Measurements from ENCODE around the gene EHD4. TPM values are rescaled to one million over a fixed set of nuclear protein-coding genes. Genes with fewer than 3 reads are reported as not detected.

Gene EHD4
- 11.8 and 17.2 TPM in 2 replicates for total RNA-seq (2011; cell fraction: chromatin; rRNA removed; ENCODE audit: low replicate concordance)
- total RNA-seq (2011; cell fraction: nucleolus; rRNA removed): 15.1 and 17.0 TPM in 2 replicates
- total RNA-seq (2011; cell fraction: nucleoplasm; rRNA removed): 14.4 and 16.6 TPM in 2 replicates
- total RNA-seq (2014; rRNA removed) (9.8 and 12.6 TPM in 2 replicates), total RNA-seq (2014; rRNA removed; fragmentation: Illumina TruSeq; extraction: Trizol) (4.6 and 5.2 TPM in 2 replicates), total RNA-seq (2015; rRNA removed; fragmentation: Illumina TruSeq; extraction: Trizol) (5.6 and 5.7 TPM in 2 replicates), total RNA-seq (2021) (10.3 and 11.4 TPM in 2 replicates), polyA plus RNA-seq (2011; rRNA removed) (6.4 and 7.4 TPM in 2 replicates), polyA plus RNA-seq (2014; fragmentation: Illumina TruSeq; extraction: Trizol) (7.0 and 8.1 TPM in 2 replicates), polyA plus RNA-seq (2014; fragmentation: Nextera tagmentation; extraction: Ambion mirVana) (under 1 TPM; 0.89 to 0.96 TPM), polyA plus RNA-seq (2014; rRNA removed) (7.5 and 7.7 TPM in 2 replicates), polyA minus RNA-seq (2011; rRNA and poly(A)+ RNA removed) (9.2 and 10.3 TPM in 2 replicates), Bru-seq, nascent RNA (percentile 67 among the genes with signal in this experiment), BruChase-seq, experiment 1, labeled RNA remaining after a 2-hour chase (percentile 60 among the genes with signal in this experiment), BruChase-seq, experiment 2, labeled RNA remaining after a 6-hour chase (percentile 61 among the genes with signal in this experiment)
- polyA plus RNA-seq (2011; cell fraction: cytosol; rRNA removed): 7.3 and 10.8 TPM in 2 replicates
- polyA plus RNA-seq (2011; cell fraction: nucleus; rRNA removed): 4.1 and 4.5 TPM in 2 replicates
- 5.5 and 7.3 TPM in 2 replicates for polyA plus RNA-seq (2012)
- 8.6 and 9.6 TPM in 2 replicates for polyA minus RNA-seq (2011; cell fraction: cytosol; rRNA and poly(A)+ RNA removed)
- 6.9 and 10.0 TPM in 2 replicates for polyA minus RNA-seq (2011; cell fraction: nucleus; rRNA and poly(A)+ RNA removed)
- long read RNA-seq, experiment 1, full-length matches to known transcripts: 83 of 139 reads
- long read RNA-seq, experiment 1, partial matches to known transcripts: 28 of 139 reads
- long read RNA-seq, experiment 1, other reads (novel, unspliced or antisense): 28 of 139 reads
- long read RNA-seq, experiment 2, full-length matches to known transcripts: 11 of 24 reads
- long read RNA-seq, experiment 2, partial matches to known transcripts: 4 of 24 reads
- long read RNA-seq, experiment 2, other reads (novel, unspliced or antisense): 9 of 24 reads
- long read RNA-seq, experiment 3, full-length matches to known transcripts: 15 of 21 reads
- long read RNA-seq, experiment 3, partial matches to known transcripts: 3 of 21 reads
- long read RNA-seq, experiment 3, other reads (novel, unspliced or antisense): 3 of 21 reads

DNA sequence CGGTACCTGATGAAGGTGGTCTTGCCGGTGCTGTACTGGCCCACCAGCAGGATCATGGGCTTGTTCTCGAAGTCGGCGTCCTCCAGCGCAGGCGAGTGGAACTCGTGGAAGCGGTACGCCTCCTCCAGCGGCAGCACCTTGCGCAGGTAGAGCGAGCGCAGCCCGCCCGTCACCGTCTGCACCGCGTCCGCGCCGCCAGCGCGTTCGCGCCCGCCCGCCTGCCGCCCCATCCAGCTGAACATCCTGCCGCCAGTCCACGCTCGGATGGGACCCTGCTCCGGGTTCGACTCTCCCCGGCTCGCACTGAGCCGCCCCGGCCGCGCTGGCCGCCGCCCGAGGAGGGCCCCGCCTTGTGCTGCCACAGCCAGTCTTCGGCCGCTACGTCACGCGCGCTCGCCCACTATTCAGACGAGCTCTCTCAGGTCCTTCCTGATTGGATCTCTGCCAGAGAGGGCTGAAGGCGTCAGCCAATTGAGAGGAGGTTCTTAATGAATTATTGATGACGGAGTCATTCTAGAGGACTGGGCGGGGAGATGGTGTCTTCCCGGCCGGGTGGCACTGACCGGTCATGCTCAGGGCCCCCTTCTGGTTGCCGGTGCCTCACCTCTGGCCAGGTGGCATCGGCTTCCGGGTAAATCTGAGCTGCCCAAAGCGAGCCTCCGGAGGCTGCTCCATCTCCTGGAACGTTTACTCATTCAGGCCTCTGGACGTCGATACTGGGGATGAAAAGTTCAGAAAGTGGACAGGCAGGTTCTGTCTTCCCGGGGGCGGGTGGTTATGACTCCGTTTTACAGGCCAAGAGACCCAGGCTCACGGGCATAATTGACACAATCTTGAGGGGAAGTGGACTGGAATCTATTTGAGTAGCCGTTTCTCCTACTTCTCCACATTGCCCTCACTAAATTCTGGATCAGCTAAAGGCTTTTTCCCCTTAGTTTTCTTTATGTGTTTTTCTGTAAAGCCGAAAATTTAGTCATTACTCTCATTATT is at the start of gene EHD4:
Gene EHD4 (minus strand): TSS at position 305 of the 990 bp plus-strand sequence. CDS start 63 bp downstream, at position 242.
- H3K4me3 ChIP-seq: peak within 1 kb of the TSS; percentile 82
- peak; percentile 96 to 99 (median 97) for DNase-seq (ENCODE audit: extremely low read depth in 1 of 4, low spot score in 3 of 4)
- BruUV-seq (replicated peaks): TSS peak; percentile 89
- FAIRE-seq: peak; percentile 98
- CTCF ChIA-PET (ENCODE audit: low intra/inter-chr PET ratio): interaction anchor here (0.7 to 1.0 kb wide), 2 partner anchors 17 to 198 kb away, joined by 3 read pairs; partner anchors contain the start of gene MAPKBP1
- peaks cover 10% of the 10 kb centered on the region; the same call in 1 of the 2 replicates for H4K20me1 ChIP-seq (replicated peaks; ENCODE audit: control insufficient read depth, insufficient read depth, low read length)
- peak within 1 kb of the TSS; percentile 96 for H3K4me2 ChIP-seq (ENCODE audit: insufficient read depth, low read length)
- peaks cover 27% of the 10 kb centered on the region for H3K79me2 ChIP-seq (ENCODE audit: control insufficient read depth, insufficient read depth, low read length)
- POLR2A ChIA-PET: interaction anchor here (0.6 to 2.0 kb wide), 10 partner anchors 8 to 610 kb away, joined by 3 to 5 read pairs (median 4); no protein-coding TSS in a partner anchor
- intact Hi-C loops (cut with micrococcal nuclease): loop anchor here (5.0 kb wide), 1 partner anchor 480 kb away; the partner anchor contains the start of gene ITPKA
- H3K4me1 ChIP-seq (replicated peaks in 1 of 2; ENCODE audit: control insufficient read depth in 2 of 2, insufficient read depth in 2 of 2, low read length in 2 of 2): peaks cover 17 to 24% of the 10 kb centered on the region in 2 experiments
- peak within 1 kb of the TSS; percentile 95 for H2AFZ ChIP-seq (ENCODE audit: low read depth, low read length)
- no peaks in the 10 kb centered on the region for H3K36me3 ChIP-seq (ENCODE audit: control insufficient read depth, insufficient read depth, low read length)
- in situ Hi-C loops (cut with MboI): no loop called here
- under 1% methylated on average over 51 of the region's 72 CpGs for WGBS (ENCODE audit: insufficient coverage, low coverage, missing lambda C conversion rate)
- H3K9ac ChIP-seq (ENCODE audit: insufficient read depth in 1 of 2, low read depth in 2 of 2, low read length in 2 of 2): peak within 1 kb of the TSS; percentile 68 to 93
- ATAC-seq: peak; percentile 98
- no peaks in the 10 kb centered on the region for H3K9me1 ChIP-seq (ENCODE audit: control insufficient read depth, insufficient read depth, low read length)
- no peaks in the 10 kb centered on the region for H3K9me3 ChIP-seq (replicated peaks; ENCODE audit: control insufficient read depth, insufficient read depth, low read depth, low read length)
- peak within 1 kb of the TSS; percentile 71 for H3K27ac ChIP-seq (ENCODE audit: extremely low read depth, low read depth, low read length)
- no peaks in the 10 kb centered on the region for H3K27me3 ChIP-seq (ENCODE audit: control insufficient read depth in 2 of 2, insufficient read depth in 2 of 2, low read length in 2 of 2)
- TF ChIP-seq MEIS2 (IDR thresholded peaks at IDR 0.05; ENCODE audit: partially characterized antibody) (peak; percentile 96), NR0B1 (IDR thresholded peaks at IDR 0.05; ENCODE audit: partially characterized antibody) (no peak), MEF2D (tag; conservative IDR thresholded peaks at IDR 0.05; ENCODE audit: low read depth) (no peak), DMBX1 (CRISPR knock-in tag; IDR thresholded peaks at IDR 0.05; ENCODE audit: borderline replicate concordance) (peak; percentile 70; the same call in 1 of the 2 replicates), ZNF785 (CRISPR knock-in tag; IDR thresholded peaks at IDR 0.05) (no peak), TCF7L2 (IDR thresholded peaks at IDR 0.05; ENCODE audit: low read depth, low read length) (no peak), CCAR2 (IDR thresholded peaks at IDR 0.05; ENCODE audit: low read depth, low read length) (no peak), IRF9 (tag; IDR thresholded peaks at IDR 0.05) (no peak), RBM34 (IDR thresholded peaks at IDR 0.05; ENCODE audit: borderline replicate concordance, insufficient read depth, low read length) (no peak)

All from K562 (cell line).